Keratinocyte (primary cell): ENCODE data around the gene KRTAP2-3.

Source experiments
- CTCF ChIP-seq, 3 experiments: IDR thresholded peaks in 1 of 3; conservative IDR thresholded peaks in 1 of 3; optimal IDR thresholded peaks in 1 of 3; 2 replicates in 2 of 3; 3 replicates in 1 of 3; pipeline versions ENCODE3 to v1.5.1; 2011; ENCODE audit warnings: low read length in 3 of 3, mild to moderate bottlenecking in 3 of 3, moderate library complexity in 2 of 3, control low read depth in 1 of 3, inconsistent platforms in 1 of 3; ENCODE audit not compliant: insufficient read depth in 2 of 3; ENCODE audit errors: extremely low read depth in 1 of 3
- EZH2 ChIP-seq: IDR thresholded peaks from one replicate; pipeline ENCODE4 v1.6.1; 2012; ENCODE audit warnings: inconsistent platforms, mild to moderate bottlenecking, low read length, moderate library complexity

GRCh38 chr17:41103896-41104295 is 44.0 kb upstream of the KRTAP2-3 start:
- TF ChIP-seq CTCF (optimal IDR thresholded peaks at IDR 0.05 in 1 of 3, IDR thresholded peaks at IDR 0.05 in 1 of 3, conservative IDR thresholded peaks at IDR 0.05 in 1 of 3; ENCODE audit: extremely low read depth in 1 of 3, insufficient read depth in 2 of 3, low read length in 3 of 3) (no peak), EZH2 (no peak)
